HG03558 (cell line): ENCODE measurements around the gene NRCAM.

Experiments
- ATAC-seq: cut with Tn5 transposase; IDR thresholded peaks from one replicate; pipeline ENCODE4 v1.9.1; 2021; ENCODE audit warnings: moderate number of reproducible peaks; ENCODE audit not compliant: unreplicated experiment; ENCODE audit errors: extremely low read depth

The NRCAM gene

GRCh38 chr7:108143658-108144420 lies 312.4 kb downstream of the NRCAM start:
- ATAC-seq, result no peak

DNA sequence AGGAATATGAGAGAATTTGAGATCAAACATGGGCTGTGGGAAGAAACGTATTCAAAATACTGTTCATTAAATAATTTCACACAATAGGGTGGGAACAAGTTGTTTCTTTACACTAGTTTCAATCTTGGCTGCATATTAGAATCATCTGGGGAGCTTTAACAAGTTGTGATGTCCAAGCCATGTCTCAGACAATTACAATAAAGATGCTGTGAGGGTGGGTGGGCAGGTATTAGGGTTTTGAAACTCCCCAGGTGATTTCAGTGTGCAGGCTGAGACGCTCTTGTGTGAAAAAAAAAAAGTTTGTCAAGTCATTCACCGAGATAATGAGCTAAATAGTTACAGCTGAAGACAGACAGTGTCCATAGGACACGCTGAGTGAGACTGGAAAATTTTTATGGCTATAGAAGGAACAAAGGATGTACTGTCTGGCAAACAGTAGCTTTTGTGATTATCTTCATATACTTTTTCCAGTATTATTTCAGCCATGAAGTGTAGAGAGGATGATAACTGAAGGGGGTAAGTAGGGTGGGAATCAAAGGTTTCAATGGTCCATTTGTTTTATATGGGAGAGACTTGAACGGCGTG lies 313.5 kb downstream of the NRCAM start:
- ATAC-seq, result no peak

GRCh38 chr7:108142180-108142579 lies 314.1 kb downstream of the NRCAM start:
- no peak for ATAC-seq

- no peak for ATAC-seq
Measured at GRCh38 chr7:108140671-108141070, 315.6 kb downstream of the NRCAM start.

GRCh38 chr7:108138911-108139310 lies 317.3 kb downstream of the NRCAM start:
- no peak for ATAC-seq

DNA sequence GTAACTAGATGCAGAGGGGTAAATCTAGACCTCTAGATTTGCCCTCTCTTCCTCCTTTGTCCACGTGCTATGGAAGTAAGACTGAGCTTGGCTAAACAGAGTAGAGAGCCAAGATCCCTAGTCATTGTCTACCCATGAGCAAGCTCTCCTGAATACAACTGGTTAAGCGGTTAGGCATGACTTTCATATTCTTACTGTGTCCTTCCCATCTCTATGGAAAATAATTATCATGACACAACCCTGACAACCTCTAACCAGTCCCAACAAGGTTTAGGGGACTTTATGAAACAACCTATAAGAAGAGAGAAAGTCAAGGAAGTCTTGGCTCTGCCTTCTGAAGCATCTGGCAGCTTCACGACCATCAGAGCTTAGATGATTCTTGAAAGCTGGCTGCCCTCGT lies 318.2 kb downstream of the NRCAM start:
- ATAC-seq, result no peak

DNA sequence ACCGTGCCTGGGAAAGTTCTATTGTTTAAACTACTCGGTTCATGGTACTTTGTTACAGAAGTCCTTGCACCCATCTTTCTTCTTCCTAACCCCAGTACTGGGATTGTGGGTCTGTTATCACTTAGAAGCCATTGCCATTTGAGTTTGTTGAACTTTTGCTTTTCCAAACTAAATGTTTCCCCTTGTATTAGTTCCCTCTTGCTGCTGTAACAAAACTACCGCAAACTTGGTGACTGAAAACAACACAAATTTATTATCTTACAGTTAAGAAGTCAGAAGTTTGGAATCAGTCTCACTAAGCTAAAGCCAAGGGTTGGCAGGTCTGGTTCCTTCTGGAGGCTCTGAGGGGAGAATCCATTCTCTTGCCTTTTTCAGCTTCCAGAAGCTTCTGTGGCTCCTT lies 319.2 kb downstream of the NRCAM start:
- ATAC-seq, result no peak

DNA sequence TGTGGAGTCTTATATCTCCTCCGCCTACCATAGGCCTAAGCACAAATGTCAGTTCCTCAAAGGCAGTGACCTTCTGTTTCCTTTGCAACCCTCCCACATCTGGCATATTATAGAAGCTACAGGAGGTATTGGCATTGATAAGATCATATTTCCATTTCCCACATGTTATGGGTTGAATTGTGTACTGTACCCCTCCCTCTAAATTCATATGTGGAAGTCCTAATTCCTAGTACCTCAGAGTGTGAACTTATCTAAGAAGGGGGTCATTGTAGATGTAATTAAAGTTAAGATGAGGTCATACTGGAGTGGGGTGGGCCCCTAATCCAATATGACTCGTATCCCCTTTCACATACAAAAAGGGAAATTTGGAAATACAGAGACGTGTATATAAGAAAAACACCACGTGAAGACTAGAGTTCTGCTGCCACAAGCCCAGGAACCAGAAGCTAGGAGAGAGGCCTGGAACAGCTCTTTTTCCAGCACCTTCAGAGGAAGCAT lies 320.0 kb downstream of the NRCAM start:
- no peak for ATAC-seq

- peak; percentile 98 for ATAC-seq
Measured at GRCh38 chr7:108135446-108136190, 320.6 kb downstream of the NRCAM start.

- ATAC-seq, result no peak
Measured at GRCh38 chr7:108134486-108134885, 321.8 kb downstream of the NRCAM start.

- ATAC-seq, result no peak
Measured at GRCh38 chr7:108132551-108133265, 323.5 kb downstream of the NRCAM start.

GRCh38 chr7:108130261-108130660 lies 326.0 kb downstream of the NRCAM start, which contains the start of gene LAMB4:
Gene LAMB4 (minus strand): TSS chr7:108130361. CDS start chr7:108123164, 7,197 bp downstream.
- no peak for ATAC-seq

- ATAC-seq, result no peak
Measured at GRCh38 chr7:108129018-108129965, 326.9 kb downstream of the NRCAM start.

- no peak for ATAC-seq
Measured at GRCh38 chr7:108128514-108128913, 327.7 kb downstream of the NRCAM start.

DNA sequence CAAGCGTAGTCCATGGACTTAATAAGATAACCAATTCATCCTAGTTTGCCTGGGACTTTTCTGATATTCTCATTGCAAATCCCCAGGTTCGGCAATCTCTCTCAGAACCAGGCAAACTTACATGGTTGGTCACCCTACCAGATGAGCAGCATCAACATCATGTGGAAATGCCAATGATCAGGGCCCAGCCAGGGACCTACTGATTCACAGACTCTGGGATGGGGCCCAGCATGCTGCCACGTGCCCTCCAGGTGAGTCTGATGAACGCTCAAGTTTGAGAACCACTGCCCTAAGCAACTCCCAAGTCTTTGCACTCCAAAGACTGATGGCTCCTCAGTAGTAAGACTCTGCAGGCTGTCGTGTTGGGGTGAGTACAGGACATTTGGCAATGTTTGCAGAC lies 328.8 kb downstream of the NRCAM start:
- ATAC-seq, result no peak

- ATAC-seq, result no peak
Measured at GRCh38 chr7:108124820-108125219, 331.4 kb downstream of the NRCAM start.

DNA sequence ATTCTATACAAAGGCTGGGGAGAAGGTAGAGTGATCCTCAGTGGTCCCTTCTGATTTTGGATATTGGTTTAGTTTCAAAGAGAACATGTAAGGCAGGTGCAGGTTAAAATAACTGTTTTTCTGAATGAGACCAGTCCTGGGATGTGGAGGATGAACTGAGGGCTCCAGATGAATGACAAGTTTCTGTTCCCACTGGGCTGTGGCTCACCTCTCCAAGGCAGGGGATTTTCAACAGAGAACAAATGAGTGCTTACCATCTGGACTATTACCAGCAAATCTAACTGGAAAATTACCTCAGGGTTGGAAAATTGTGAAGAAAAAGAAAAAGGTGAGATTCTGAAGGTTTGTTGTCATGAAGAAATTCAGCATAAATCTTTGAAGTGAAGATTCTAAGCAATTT lies 334.1 kb downstream of the NRCAM start:
- no peak for ATAC-seq

DNA sequence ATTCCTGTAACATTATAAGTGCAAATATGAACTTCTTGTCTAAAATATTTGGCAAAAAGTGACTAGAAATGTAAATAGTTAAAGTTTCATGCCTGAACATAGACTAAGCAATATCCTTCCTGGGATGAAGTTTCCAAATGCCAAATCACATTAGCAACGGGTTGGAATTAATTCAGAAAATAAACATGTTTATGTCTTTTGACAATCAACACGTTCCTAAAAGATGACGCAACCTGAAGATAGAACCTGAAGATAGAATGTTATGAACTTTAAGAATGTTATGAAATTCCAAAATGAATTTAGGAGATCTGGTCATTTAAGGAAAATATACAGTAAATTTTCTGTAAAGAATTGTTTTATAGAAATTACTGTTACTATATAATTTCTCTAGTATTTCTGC lies 335.3 kb downstream of the NRCAM start:
- no peak for ATAC-seq

DNA sequence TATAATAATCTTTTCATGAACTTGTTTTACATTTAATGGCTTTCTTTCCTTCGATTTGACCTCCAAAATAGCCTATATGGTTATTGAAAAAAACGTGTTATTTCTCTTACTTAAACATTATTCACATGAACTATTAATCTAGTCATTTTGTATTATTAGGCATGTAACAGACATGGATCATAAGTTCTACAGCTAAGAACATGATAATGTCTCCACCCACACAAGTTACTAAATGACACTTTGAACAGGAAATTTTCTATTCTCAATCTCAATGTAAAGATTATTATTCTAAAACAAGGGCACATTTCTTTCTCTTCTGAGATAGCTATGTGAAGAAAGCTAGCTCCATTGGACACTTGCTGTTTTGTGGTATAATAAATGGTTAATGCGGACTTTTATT lies 336.0 kb downstream of the NRCAM start:
- ATAC-seq, result no peak
